ENCODE results near the gene ERAP2.

ERAP2 gene

DNA sequence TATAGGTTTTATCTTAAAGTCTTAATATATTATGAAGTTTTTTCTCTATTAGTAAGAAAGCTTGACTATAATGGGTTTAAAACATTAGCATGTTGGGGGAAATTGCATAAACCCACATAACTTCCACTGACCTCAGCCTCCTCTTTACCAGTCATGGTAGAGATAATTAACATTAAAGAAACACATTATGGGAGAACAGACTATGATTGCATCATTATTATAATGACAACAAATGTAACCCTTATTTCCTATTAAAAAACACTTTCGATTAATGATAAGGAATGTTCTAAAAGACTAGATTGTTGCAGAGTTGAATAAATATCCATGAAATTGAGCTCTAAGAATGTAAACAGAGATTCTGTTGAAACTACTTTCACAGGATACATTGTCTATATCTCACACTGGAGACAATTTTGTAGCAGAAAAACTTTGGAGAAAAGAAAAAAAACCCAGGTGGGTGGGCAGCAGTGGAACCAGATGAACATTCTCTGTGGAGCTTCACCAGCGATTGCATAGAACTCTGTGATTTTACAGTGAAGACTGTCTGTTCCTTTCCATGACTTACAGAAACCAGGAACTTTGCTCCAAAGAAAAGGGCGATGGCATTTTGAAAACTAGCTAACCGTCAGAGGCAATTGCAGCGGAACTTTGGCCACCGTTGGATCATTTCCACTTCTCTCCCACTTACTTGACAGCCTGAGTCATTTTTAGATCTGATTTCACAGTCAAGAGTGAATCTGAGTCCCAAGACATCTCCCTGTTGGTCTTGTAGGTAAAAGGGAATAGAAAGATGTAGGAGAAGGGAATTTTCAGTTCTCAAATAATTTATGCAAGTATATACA lies 21.0 kb upstream of the ERAP2 start:
- H3K36me3 ChIP-seq (ENCODE audit: insufficient read depth, low read length): no peaks in the 10 kb centered on the region
- no peaks in the 10 kb centered on the region for H3K9me3 ChIP-seq (ENCODE audit: control insufficient read depth, insufficient read depth, low read length)
- no peaks in the 10 kb centered on the region for H3K4me1 ChIP-seq (ENCODE audit: insufficient read depth, low read length)
- H3K9ac ChIP-seq (ENCODE audit: low read depth, low read length): no peak overlapping the region

DNA sequence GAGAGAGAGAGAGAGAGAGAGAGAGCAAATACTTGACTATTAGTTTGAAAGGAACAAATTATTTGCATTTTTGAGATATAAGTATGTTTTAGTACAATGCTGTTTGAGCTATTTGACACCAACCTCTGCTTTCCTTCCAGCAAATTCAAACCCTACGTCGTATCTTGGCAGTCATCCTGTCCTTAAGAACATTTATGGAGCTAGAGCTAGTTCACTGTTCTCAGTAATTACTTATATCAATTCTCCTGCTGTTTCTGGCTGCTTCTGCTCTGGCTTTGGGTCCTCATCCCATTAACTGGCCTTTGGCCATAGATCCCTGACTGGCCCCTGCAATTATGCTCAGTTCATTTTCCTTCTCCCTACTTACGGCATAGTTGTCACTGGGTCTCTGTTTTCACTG lies 19.9 kb upstream of the ERAP2 start:
- no peaks in the 10 kb centered on the region for H3K9me3 ChIP-seq (ENCODE audit: control insufficient read depth, insufficient read depth, low read length)
- no peak overlapping the region for H3K9ac ChIP-seq (ENCODE audit: low read depth, low read length)
- H3K4me1 ChIP-seq (ENCODE audit: insufficient read depth, low read length): no peaks in the 10 kb centered on the region
- H3K36me3 ChIP-seq (ENCODE audit: insufficient read depth, low read length): no peaks in the 10 kb centered on the region

DNA sequence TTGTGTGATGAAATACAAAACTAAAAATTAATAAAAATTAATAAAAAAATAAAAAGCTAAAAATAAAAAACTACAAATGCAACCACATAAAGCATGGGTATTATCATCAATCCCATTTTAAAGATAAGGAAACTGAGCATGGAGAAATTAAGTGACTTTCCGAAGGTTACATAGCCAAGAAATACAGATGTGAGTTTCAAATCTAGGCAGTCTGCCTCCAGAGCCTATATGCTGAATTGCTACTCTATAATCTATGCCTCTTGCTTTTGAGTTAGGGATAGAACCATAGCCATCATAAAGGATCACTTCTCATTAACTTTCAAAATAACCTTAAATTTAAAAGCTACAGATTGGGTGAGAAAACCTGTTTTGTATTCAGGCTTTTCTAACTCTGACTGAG lies 18.8 kb upstream of the ERAP2 start:
- Histone ChIP-seq H3K9me3 (ENCODE audit: control insufficient read depth, insufficient read depth, low read length) (no peaks in the 10 kb centered on the region), H3K4me1 (ENCODE audit: insufficient read depth, low read length) (no peaks in the 10 kb centered on the region), H3K9ac (ENCODE audit: low read depth, low read length) (no peak overlapping the region), H3K36me3 (ENCODE audit: insufficient read depth, low read length) (no peaks in the 10 kb centered on the region)

DNA sequence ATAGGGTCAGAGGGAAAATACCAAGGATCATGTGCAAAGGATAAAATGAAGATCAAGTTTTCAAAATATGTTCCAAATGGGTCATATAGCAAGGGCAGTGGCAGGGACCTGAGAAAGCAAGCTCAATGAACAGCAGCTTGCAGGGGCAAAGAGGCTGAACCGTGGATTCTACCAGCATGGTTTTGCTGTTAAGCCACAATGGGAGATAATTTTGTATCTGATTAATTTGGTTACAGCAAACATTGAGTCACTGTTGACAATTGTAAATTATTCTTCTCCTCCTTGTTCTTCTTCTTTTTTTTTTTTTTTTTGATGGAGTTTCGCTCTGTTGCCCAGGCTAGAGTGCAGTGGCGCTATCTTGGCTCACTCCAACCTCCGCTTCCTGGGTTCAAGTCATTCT lies 18.4 kb upstream of the ERAP2 start:
- H3K9ac ChIP-seq (ENCODE audit: low read depth, low read length): no peak overlapping the region
- H3K36me3 ChIP-seq (ENCODE audit: insufficient read depth, low read length): no peaks in the 10 kb centered on the region
- H3K9me3 ChIP-seq (ENCODE audit: control insufficient read depth, insufficient read depth, low read length): no peaks in the 10 kb centered on the region
- no peaks in the 10 kb centered on the region for H3K4me1 ChIP-seq (ENCODE audit: insufficient read depth, low read length)

DNA sequence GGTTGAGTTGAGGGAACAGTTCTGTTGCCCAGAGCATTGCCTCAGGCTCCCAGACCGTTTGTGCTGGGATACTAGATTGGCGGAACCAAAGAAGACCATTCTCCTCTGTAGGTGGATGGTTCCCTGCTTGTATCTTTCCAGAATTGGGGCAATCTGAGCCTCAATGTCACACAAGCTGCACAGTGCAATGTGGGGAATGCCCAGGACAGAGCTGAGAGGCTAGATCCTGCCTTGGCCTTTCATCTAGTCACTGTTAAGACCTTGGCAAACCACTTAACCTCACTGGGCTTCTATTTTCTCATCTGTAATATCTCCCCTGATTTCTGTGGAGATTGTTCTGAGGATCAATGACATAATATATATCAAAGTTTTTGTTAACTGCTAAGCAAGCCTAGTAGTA lies 16.9 kb upstream of the ERAP2 start:
- H3K9me3 ChIP-seq (ENCODE audit: control insufficient read depth, insufficient read depth, low read length): no peaks in the 10 kb centered on the region
- no peaks in the 10 kb centered on the region for H3K4me1 ChIP-seq (ENCODE audit: insufficient read depth, low read length)
- no peak overlapping the region for H3K9ac ChIP-seq (ENCODE audit: low read depth, low read length)
- no peaks in the 10 kb centered on the region for H3K36me3 ChIP-seq (ENCODE audit: insufficient read depth, low read length)

DNA sequence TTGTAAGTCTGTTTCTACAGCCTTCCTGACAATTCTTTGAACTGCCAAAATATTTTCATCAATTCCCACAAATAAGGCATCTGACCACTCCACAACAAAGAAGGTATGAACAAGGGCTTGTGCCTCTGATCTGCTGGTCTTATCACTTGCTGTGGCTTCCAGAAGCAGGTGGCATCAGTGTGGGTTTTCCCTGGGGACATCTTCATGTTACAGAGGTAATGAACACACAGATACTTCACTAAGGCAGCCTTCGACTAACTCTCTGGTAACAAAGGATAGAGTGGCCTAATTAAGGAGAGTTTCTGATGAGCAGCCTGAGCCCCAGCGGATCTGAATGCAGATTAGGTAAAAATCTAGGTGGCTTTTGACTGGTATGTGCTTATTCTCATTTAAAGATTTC lies 15.2 kb upstream of the ERAP2 start:
- H3K9ac ChIP-seq (ENCODE audit: low read depth, low read length): no peak overlapping the region
- no peaks in the 10 kb centered on the region for H3K36me3 ChIP-seq (ENCODE audit: insufficient read depth, low read length)
- H3K4me1 ChIP-seq (ENCODE audit: insufficient read depth, low read length): no peaks in the 10 kb centered on the region
- H3K9me3 ChIP-seq (ENCODE audit: control insufficient read depth, insufficient read depth, low read length): no peaks in the 10 kb centered on the region

DNA sequence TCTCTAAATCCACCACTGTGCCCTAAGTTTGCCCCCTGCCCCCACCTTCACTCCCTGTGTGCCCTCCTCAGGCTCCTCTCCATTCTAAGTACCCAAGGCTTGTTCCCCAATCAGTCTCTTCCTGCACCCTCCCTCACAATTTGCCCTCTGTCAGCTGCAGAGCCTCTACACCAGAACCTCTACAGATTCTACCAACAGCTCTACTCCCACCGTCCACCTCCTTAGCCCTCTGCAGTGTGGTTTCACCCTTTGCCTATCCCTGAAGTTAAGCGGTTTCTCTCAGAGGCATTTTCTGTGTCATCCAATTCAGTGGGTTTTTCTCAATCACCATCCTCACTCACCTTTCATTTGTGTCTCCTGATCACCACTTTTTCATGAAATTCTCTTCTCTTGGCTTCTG lies 13.2 kb upstream of the ERAP2 start:
- no peak overlapping the region for H3K9ac ChIP-seq (ENCODE audit: low read depth, low read length)
- H3K9me3 ChIP-seq (ENCODE audit: control insufficient read depth, insufficient read depth, low read length): no peaks in the 10 kb centered on the region
- no peaks in the 10 kb centered on the region for H3K4me1 ChIP-seq (ENCODE audit: insufficient read depth, low read length)
- no peaks in the 10 kb centered on the region for H3K36me3 ChIP-seq (ENCODE audit: insufficient read depth, low read length)

DNA sequence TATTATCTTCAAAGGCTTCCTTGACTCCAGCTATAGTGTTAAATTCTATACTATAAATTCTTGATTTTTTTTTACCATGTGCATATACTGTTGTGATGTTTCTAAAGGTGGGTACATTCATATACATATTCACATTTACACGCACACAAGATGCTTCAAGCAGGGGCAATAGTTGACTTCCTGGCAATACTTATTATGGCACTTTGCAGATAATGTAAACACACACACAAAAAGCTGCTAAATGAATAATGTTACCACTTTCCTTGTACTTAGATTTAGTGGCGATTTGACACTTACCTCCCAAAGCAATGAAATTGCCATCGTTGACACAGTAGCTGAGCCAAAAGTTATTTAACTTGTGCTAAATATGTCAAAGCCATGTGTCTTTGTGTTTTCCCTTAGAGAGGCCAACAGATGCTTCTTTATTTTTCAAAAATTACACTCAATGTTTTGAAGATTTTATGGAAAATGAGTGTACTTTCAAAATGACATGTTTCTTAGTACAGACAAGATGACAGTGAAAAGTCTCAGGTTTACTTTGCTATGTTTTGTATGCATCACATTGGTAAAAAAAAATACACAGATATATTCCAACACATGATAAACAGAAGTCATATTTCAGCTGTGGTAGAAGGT lies 12.2 kb upstream of the ERAP2 start:
- Histone ChIP-seq H3K9me3 (ENCODE audit: control insufficient read depth, insufficient read depth, low read length) (no peaks in the 10 kb centered on the region), H3K9ac (ENCODE audit: low read depth, low read length) (no peak overlapping the region), H3K4me1 (ENCODE audit: insufficient read depth, low read length) (no peaks in the 10 kb centered on the region)

DNA sequence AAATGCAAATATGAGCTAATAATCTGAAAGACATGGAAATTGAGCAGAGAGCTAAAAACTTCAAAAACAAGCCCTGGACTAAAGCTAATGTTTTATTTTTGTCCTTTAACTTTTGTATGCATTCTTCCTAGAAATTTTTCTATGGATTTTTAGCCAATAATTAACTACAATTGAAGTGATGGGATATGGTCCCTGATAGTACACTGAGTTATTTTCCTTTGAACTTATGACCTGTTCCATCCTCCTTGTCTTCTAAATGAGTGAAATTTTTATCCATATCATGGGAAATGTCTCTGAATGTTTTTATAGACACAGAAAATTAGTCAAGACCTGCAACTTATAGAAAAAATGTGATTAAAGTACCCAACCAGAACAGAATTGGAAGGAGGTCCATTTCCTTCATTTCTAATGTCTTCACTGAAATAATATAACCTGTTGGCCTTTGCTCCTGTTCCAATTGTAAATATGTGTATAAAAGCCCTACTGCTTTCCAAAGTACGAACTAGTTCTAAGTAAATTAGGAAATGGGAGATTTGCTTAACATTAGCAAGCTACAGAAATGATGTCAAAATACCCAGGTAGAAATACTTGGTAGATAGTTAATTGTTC lies 11.3 kb upstream of the ERAP2 start:
- Histone ChIP-seq H3K9me3 (ENCODE audit: control insufficient read depth, insufficient read depth, low read length) (no peaks in the 10 kb centered on the region), H3K4me1 (ENCODE audit: insufficient read depth, low read length) (peaks cover 4% of the 10 kb centered on the region; the same call in 1 of the 2 replicates), H3K9ac (ENCODE audit: low read depth, low read length) (no peak overlapping the region), H3K36me3 (ENCODE audit: insufficient read depth, low read length) (no peaks in the 10 kb centered on the region)

More for the DNA sequence above, 12.2 kb upstream of the ERAP2 start:
- H3K36me3 ChIP-seq (ENCODE audit: insufficient read depth, low read length): no peaks in the 10 kb centered on the region

DNA sequence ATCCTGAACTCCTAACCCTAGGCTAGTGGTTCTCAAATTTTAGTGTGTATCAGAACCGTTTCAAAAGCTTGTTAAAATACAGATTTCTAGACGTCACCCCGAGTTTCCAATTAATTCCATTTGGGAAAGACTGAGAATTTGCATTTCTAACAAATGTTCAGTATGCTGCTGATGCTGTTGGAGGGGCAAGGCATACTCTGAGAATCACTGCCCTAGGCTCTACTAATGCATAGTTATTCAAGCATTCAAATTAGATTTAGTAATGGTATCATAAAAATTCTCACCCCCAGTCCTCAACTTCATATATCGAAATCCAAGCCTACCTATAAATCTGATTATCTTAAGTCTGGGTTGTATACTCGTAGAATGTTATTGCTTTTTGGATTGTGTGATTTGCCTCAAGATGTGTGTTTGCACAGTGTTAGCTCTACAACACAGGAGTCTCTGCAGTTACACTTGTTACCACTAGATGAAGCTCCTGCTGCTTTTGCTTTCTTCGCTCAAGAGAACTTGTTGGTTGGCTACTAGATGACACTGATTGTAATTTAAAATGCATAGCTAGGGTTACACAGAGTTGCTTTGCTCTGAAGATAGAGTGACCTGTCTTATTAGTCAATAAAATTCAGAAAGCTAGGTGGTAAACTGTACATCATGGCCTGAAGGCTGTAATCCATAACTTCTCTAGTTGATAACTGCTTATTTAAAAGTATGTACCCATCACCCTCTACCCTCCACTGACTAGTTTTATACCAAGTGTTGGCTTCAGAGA lies 7.5 kb upstream of the ERAP2 start:
- Histone ChIP-seq H3K9ac (ENCODE audit: low read depth, low read length) (no peak overlapping the region), H3K9me3 (ENCODE audit: control insufficient read depth, insufficient read depth, low read length) (no peaks in the 10 kb centered on the region), H3K4me1 (ENCODE audit: insufficient read depth, low read length) (peaks cover 11% of the 10 kb centered on the region; the same call in 1 of the 2 replicates)

DNA sequence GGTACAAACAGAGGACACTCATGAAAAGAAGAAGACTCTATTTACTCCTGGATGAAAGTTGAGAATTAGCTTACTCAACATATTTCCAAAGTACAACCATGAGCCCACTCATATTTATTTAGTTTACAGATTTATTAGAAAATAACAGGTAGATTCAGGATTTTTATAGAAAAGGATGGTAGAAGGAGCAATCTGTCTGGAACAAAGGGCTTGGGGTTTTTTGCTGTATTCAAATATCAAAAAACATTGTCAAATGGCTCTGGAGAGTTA lies 7.0 kb upstream of the ERAP2 start:
- Histone ChIP-seq H3K9me3 (ENCODE audit: control insufficient read depth, insufficient read depth, low read length) (no peaks in the 10 kb centered on the region), H3K4me1 (ENCODE audit: insufficient read depth, low read length) (peaks cover 11% of the 10 kb centered on the region; the same call in 1 of the 2 replicates), H3K36me3 (ENCODE audit: insufficient read depth, low read length) (no peaks in the 10 kb centered on the region), H3K9ac (ENCODE audit: low read depth, low read length) (no peak overlapping the region)

More for the DNA sequence above, 7.5 kb upstream of the ERAP2 start:
- H3K36me3 ChIP-seq (ENCODE audit: insufficient read depth, low read length): no peaks in the 10 kb centered on the region

DNA sequence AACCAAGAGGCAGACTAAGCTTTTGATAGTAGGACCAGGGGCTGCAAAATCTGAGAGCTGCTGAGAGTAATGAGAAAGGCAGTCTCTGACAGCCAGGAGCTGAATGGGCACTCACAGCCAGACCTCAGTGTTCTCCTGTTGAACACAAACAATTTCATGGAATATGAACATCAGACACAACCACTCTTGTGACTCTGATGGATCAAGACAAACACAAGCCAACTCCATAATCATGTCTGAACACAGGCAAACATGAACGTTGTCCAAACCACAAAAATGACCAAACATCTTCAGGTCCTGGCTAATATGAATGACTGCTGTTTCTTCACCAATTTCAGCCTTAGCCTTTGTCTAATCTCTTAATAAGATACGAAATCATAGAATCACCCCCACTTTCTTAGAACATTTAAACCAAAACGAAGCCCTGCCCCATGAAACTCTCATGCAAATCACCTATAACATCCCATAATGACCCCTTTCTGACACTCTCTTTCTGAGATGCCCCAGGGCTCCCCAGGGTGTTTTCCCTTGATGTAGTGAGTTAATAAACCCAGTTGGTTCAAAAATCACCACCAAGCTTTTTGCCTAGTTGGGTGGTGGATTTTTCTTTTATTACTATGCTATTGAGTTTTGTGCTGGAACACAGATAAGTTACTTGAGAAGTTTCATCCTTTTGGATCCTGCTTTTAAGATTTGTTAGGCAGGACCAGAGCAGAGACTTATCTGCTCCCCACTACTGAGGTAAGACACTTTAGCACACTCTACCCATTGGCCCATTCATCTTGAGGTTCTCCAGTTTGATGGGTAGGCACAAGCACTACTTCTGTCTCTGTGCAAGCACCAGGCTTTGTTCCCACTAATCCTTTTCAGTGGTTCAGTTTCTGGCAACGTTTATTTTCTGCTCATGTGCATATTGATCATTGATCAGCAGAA lies 5.9 kb upstream of the ERAP2 start:
- Histone ChIP-seq H3K9me3 (ENCODE audit: control insufficient read depth, insufficient read depth, low read length) (no peaks in the 10 kb centered on the region), H3K4me1 (ENCODE audit: insufficient read depth, low read length) (peaks cover 11% of the 10 kb centered on the region; the same call in 1 of the 2 replicates), H3K36me3 (ENCODE audit: insufficient read depth, low read length) (no peaks in the 10 kb centered on the region), H3K9ac (ENCODE audit: low read depth, low read length) (no peak overlapping the region)

DNA sequence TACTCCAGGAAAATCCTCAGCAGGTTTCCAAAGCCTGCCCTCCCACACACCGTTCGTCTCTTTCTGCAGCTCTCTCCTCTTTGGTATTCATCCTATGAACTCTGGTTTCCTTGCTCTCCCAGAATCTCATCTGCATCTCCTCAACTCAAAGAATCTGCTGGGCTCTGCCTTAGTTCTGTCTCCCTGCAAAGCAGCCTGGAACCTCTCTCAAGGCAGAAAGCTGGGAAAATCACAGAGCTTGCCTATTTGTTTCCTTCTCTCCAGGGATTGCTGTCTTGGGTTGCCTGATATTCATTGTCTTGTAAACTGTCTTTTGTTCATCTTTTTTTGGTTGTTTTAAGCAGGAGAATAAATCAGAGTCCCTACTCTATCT lies 5.3 kb upstream of the ERAP2 start:
- Histone ChIP-seq H3K4me1 (ENCODE audit: insufficient read depth, low read length) (peaks cover 11% of the 10 kb centered on the region; the same call in 1 of the 2 replicates), H3K36me3 (ENCODE audit: insufficient read depth, low read length) (no peaks in the 10 kb centered on the region), H3K9ac (ENCODE audit: low read depth, low read length) (no peak overlapping the region), H3K9me3 (ENCODE audit: control insufficient read depth, insufficient read depth, low read length) (no peaks in the 10 kb centered on the region)

DNA sequence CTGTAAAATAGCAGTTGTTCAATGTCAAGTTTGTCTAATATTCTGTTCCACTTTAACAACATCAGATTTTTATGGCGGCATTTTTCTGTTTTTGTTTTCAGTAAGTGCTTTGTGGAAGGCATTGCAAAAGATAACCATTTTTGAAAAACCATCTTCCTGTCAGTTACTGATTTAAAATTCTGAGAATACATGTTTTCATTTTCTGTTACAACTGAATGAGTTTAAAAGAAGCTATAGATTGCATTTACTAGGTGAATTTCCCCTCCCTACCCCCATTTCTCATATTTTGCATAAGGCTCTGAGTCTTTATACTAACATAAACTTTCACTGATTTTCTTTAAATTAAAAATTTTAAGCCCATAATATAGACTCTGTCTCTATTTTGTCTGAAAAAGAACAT lies 4.6 kb upstream of the ERAP2 start:
- peaks cover 11% of the 10 kb centered on the region; the same call in 1 of the 2 replicates for H3K4me1 ChIP-seq (ENCODE audit: insufficient read depth, low read length)
- H3K36me3 ChIP-seq (ENCODE audit: insufficient read depth, low read length): no peaks in the 10 kb centered on the region
- no peak overlapping the region for H3K9ac ChIP-seq (ENCODE audit: low read depth, low read length)
- no peaks in the 10 kb centered on the region for H3K9me3 ChIP-seq (ENCODE audit: control insufficient read depth, insufficient read depth, low read length)

All from ES-I3 (cell line).